ENCODE results near the gene MYOM1.
A peak's percentile ranks its signal among the peaks of the same experiment; 100 is the strongest.
"Not testable (repeated sequence)": the region's sequence is repeated elsewhere in the genome, so short reads cannot be mapped to it uniquely, and the experiment has no call there.

The MYOM1 gene

GRCh38 chr18:3084206-3084605, 135.6 kb downstream of the MYOM1 start:
- no peak for DNase-seq (ENCODE audit: low spot score)

GRCh38 chr18:3083766-3084165, 136.0 kb downstream of the MYOM1 start:
- no peak for DNase-seq (ENCODE audit: low spot score)

GRCh38 chr18:3081584-3081991, 138.2 kb downstream of the MYOM1 start:
- no peak for DNase-seq (ENCODE audit: low spot score)

- no peak for DNase-seq (ENCODE audit: low spot score)
Measured at GRCh38 chr18:3079653-3080052, 140.1 kb downstream of the MYOM1 start.

- no peak for DNase-seq (ENCODE audit: low spot score)
Measured at GRCh38 chr18:3075491-3075890, 144.3 kb downstream of the MYOM1 start.

GRCh38 chr18:3074087-3074486, 145.7 kb downstream of the MYOM1 start:
- no peak for DNase-seq (ENCODE audit: low spot score)

- DNase-seq (ENCODE audit: low spot score): not testable (repeated sequence)
Measured at GRCh38 chr18:3073353-3073752, 146.4 kb downstream of the MYOM1 start.

GRCh38 chr18:3071676-3072075, 148.1 kb downstream of the MYOM1 start:
- no peak for DNase-seq (ENCODE audit: low spot score)

- DNase-seq (ENCODE audit: low spot score): no peak
Measured at GRCh38 chr18:3069671-3070433, 149.9 kb downstream of the MYOM1 start.

GRCh38 chr18:3067722-3068121, 152.0 kb downstream of the MYOM1 start:
- no peak for DNase-seq (ENCODE audit: low spot score)

GRCh38 chr18:3067165-3067661, 152.6 kb downstream of the MYOM1 start:
- no peak for DNase-seq (ENCODE audit: low spot score)

- DNase-seq (ENCODE audit: low spot score): no peak
Measured at GRCh38 chr18:3066341-3067110, 153.2 kb downstream of the MYOM1 start.

- DNase-seq (ENCODE audit: low spot score): not testable (repeated sequence)
Measured at GRCh38 chr18:3063766-3064165, 156.0 kb downstream of the MYOM1 start.

- DNase-seq (ENCODE audit: low spot score): peak; percentile 33
Measured at GRCh38 chr18:3062798-3063680, 156.7 kb downstream of the MYOM1 start.

GRCh38 chr18:3061581-3062312, 158.0 kb downstream of the MYOM1 start:
- DNase-seq (ENCODE audit: low spot score): no peak

- DNase-seq (ENCODE audit: low spot score): no peak
Measured at GRCh38 chr18:3060667-3061580, 158.8 kb downstream of the MYOM1 start.

GRCh38 chr18:3059272-3059671, 160.5 kb downstream of the MYOM1 start:
- no peak for DNase-seq (ENCODE audit: low spot score)

- DNase-seq (ENCODE audit: low spot score): no peak
Measured at GRCh38 chr18:3058328-3059191, 161.2 kb downstream of the MYOM1 start.

- no peak for DNase-seq (ENCODE audit: low spot score)
Measured at GRCh38 chr18:3057526-3057925, 162.2 kb downstream of the MYOM1 start.

Measured in putamen (tissue), 1 donor.